Head of caudate nucleus (tissue), 42 donors: ENCODE results near the gene COX7B.
"Not testable (repeated sequence)": the region's sequence is repeated elsewhere in the genome, so short reads cannot be mapped to it uniquely, and the experiment has no call there.

ENCODE experiments used
- DNase-seq, 42 donors: peaks; one replicate each; pipeline versions ENCODE4 v3.0.0 to v3.0.0-alpha.2; 2020 to 2021; ENCODE audit warnings: mixed read lengths in 7 of 42
- intact Hi-C: fragments of 100-400 bp; cut with DNase I; formaldehyde crosslinking; loops from one replicate; pipeline ENCODE4 v1.15.0; 2022

The COX7B gene, protein sequence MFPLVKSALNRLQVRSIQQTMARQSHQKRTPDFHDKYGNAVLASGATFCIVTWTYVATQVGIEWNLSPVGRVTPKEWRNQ

DNA sequence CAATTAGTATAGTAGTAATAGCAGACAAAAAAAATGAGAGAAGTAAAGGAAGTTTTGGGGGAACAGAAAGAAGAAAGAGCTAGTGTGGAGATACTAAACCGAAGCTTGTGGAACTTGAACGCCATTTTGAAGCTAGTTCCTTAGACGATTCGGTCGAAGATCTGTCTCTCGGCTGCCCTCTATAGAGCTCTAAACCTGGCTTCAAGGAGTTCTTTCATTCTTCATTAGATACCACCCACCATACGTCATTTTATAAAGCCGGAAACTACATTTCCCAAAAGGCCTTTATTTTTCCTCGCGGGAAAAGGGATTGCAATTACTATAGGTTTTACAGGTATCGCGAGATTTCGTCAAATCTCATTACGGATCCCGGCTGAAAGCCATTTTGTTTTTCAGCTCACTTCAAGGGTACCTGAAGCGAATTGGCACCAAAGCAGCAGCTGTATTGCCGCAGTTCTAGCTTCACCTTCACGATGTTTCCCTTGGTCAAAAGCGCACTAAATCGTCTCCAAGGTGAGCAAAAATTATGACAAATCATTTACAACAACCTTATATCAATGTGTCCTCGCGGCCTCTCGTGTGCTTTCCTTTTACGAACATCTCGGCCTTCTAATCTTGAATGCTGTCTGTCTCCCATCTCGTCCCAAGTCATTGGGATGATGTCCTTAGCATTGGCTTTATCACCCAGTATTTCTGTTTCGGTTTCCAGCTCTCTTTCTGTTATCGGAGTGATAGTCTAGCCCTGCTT, at the start of gene COX7B:
Gene COX7B (plus strand): TSS at position 388 of the 748 bp plus-strand sequence. CDS start 86 bp downstream, at position 474.
- intact Hi-C loops: no loop called here
- peak in 39 of 42 donors; percentile 11 to 89 (median 66) for DNase-seq

DNA sequence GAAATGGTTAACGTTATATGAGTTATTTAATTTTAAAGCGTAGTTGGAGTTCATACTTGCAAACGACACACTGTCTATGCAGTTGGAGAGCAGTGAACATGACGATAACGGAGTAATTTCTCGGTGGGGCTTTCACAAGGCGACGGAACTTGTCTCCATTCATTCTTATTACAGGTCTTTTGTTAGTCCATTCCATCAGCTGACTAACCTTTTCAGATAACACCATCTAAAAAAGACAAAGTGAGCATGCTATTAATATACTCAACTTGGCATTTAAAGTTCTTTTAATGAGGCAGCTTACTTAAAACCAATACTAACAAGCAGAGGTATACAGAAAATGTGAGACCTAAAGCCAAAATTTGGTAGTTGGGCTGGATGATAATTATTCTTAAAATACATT, 23.9 kb upstream of the COX7B start:
- intact Hi-C loops: no loop called here

DNA sequence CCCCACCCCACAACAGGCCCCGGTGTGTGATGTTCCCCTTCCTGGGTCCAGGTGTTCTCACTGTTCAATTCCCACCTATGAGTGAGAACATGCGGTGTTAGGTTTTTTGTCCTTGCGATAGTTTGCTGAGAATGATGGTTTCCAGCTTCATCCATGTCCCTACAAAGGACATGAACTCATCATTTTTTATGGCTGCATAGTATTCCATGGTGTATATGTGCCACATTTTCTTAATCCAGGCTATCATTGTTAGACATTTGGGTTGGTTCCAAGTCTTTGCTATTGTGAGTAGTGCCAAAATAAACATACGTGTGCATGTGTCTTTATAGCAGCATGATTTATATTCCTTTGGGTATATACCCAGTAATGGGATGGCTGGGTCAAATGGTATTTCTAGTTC, 17.9 kb upstream of the COX7B start:
- DNase-seq, intact Hi-C loops: not testable (repeated sequence)

More for the DNA sequence above, 23.9 kb upstream of the COX7B start:
- no peak for DNase-seq

DNA sequence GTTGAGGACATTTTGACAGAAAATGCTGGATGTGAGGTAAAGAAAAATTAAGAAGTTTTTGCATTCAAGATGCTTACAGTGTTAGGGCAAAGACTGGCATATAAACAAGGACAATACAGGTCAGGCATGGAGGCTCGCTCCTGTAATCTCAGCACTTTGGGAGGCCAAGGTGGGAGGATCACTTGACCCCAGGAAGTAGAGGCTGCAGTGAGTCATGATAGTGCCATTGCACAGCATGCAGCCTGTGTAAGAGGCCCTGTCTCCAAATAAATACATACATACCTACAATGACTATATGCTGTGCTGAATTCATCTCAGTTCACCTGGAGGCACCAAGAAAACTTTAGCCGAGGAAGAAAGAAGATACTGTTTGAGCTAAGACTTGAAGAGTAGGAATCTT, 6.4 kb upstream of the COX7B start:
- intact Hi-C loops: no loop called here
- no peak for DNase-seq

DNA sequence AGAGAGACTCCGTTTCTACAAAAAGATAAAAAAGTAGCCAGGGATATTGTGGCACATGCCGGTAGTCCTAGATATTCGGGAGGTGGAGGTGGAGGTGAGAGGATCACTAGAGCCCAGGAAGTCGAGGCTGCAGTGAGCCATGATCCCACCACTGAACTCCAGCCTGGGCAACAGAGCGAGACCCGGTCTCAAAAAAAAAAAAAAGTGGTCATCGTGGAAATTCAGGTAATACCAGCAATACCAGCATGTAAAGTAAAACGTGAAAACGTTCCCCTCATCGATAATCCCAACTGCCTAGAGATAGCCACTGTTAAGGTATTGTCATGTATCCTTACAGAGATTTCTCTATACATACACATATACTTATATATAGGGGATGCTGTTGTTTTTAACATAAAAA, 5.6 kb upstream of the COX7B start:
- no peak for DNase-seq
- intact Hi-C loops: no loop called here

DNA sequence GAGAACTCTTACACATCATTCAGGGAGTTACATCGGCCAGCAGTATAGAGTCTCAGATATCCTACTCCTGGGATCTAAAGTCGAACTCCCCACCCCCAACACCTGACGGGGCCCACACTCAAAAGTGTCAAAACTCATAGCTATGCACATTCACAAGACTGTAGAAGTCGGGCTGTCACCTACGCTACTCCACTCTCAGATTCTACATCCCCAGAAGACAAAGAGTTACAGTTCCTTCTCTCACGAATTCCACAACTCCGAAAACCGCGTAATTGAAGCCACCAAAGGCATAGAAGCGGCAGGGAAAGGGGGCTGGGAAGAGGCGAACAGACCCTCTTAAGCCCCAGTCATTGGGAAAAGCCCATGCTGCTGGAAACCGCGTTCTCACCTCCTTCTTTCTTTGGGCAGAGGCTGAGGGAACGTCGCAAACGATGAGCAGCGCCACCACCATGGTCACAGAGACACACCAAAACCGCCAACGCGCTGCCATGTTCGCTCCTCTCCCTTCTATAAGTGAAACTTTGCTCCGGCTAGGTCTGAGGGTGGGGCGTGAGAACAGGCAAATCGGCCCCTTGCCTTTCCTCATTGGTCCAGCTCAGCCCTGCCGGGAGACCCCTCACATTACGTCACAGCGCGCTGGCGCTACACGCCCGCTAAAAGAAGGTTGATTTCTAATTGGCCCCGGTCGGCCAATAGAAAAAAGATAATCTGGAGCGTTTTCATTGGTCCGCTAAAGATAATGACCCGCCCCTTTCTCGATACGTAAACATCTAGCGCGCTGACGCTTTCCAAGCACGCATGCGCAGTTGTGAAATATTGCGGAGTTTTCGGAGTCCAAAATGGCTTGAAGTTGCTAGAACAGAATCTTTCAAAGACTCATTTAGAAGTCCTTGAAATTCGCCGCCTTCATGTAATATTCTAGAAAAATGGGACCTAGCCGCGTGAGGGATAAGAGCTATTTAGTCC, 4.1 kb upstream of the COX7B start, which contains the start of gene MAGT1:
Gene MAGT1 (minus strand): TSS at position 515 of the 966 bp plus-strand sequence. CDS start 25 bp downstream, at position 490.
- DNase-seq: peak; percentile 75 to 96 (median 90)
- intact Hi-C loops: no loop called here

DNA sequence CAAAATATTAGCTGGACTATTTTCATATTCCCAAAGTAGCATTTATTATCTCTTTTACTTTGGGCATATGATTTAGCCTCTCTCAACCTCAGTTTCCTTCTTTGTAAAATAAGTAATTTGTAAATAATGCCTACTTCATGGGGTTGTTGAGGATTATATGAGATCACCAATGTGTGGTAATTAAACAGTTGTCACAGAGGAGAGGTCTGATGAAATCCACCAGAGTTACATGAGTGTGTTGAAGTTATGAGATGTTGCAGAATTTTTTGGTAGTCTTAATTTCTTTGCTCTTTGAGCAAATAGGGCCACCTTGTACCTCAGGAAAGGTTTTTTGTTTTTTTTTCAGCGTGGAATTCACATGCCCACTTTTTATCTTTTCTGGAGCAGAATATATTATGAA, 1.4 kb downstream of the COX7B start:
- no peak for DNase-seq
- intact Hi-C loops: loop anchor here (10.0 kb wide), 2 partner anchors 124 to 376 kb away; no protein-coding TSS in a partner anchor

DNA sequence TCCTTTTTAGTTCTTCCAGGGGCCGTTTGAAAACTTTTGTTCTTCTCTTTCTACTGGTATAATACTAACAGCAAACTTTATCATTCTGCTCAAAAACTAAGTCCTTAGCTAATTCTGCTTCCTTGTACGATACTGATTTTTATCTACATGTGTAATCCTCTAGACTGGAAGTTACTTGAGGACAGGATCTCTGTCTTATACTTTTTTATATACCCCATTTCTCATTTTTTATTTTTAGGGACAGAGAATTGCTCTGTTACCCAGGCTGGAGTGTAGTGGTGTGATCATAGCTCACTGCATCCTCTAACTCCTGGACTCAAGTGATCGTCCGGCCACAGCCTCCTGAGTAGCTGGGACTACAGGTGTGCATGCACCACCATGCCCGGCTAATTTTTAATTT, 2.2 kb downstream of the COX7B start:
- DNase-seq: no peak
- intact Hi-C loops: loop anchor here (10.0 kb wide), 2 partner anchors 123 to 377 kb away; no protein-coding TSS in a partner anchor

DNA sequence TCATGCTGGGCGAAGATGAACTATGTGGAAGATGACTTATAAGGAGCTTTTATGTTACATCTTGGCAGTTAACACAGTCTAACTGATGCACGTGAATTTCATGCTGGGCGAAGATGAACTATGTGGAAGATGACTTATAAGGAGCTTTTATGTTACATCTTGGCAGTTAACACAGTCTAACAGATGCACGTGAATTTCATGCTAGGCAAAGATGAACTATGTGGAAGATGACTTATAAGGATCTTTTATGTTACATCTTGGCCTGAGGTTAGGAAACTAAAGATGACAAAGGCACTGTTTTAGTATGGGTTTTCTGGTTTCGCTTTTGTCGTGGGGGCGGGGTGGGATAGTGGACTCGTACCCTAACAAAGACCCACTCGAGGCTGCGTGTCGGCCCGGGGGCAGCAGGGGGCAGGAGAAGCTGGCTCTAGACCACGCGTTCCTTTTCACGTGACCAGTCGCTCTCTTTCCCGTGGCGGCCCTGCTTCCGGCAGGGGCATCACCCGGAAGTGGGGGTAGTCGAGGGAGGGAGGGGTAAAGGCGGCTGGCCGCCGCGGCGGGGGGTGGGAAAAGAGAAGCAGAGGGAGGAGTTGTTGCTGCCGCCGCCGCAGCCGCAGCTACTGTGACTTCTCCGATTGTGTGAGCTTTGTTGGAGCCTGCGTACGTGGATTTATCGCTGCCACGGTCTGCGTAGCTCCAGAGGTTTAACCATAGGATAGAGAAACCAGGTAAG, 11.0 kb downstream of the COX7B start, which contains the start of gene ATP7A:
Gene ATP7A (plus strand): TSS at position 586 of the 733 bp plus-strand sequence. CDS start 60,949 bp downstream, outside the sequence.
- peak; percentile 74 to 93 (median 86) for DNase-seq
- intact Hi-C loops: no loop called here

DNA sequence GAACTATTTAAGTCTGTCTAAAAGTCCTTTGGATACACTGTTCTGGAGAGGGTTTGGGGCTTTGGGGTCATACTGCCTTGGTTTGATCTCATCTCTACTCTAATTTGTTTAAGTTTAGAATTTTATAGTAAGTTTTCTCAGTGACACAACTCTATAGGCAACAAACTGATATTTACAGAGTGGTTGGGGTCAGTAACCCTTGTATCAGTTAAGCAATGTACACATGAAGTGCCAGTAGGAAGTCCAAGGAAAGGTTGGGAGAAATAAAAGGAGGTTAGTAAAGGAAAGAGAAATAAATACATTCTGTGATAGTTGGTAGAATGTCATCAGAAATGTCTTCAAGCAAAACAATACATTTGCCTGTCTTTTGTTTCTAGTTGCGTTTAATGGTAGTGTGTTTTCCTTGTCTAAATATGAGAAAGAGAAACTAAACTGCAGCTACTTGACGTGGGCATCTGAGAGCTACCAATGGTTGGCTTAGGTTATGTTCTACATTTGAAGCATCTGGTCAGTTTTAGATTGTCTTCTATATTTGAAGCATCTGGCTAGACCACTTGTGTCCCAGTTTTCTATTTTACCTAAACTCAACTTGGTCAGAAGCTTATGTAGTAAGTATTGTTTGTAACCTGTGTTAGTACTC, 18.1 kb downstream of the COX7B start:
- DNase-seq: no peak
- intact Hi-C loops: no loop called here

DNA sequence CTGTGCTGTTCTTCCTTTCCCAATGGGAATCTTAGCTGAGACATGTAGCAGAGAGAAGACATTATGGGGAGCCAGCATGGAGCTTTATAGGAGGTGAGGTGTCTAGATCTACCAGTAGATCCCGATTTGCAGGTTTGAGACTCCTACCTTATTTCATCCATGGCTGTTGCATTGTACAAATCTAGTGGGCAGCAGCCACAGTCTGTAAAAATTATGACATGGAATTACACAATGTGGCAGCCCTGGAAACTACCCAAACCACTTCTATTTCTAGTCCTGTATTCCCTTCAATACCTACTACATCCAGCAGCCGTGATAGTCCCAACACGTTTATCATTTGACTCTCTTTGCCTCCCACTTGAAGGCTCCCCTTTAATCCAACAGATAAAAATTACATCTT, 19.3 kb downstream of the COX7B start:
- no peak for DNase-seq
- intact Hi-C loops: no loop called here

DNA sequence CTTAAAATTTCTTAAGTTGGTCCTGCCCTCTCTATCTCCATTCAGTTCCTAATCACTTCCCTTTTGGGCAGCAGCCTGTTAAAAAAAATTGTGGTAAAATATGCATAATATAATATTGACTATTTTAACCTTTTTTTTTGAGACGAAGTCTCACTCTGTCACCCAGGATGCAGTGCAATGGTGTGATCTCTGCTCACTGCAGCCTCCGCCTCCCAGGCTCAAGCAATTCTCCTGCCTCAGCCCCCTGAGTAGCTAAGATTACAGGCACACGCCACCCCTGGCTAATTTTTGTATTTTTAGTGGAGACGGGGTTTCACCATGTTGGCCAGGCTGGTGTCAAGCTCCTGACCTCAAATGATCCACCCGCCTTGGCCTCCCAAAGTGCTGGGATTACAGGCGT, 20.1 kb downstream of the COX7B start:
- intact Hi-C loops, DNase-seq: not testable (repeated sequence)

DNA sequence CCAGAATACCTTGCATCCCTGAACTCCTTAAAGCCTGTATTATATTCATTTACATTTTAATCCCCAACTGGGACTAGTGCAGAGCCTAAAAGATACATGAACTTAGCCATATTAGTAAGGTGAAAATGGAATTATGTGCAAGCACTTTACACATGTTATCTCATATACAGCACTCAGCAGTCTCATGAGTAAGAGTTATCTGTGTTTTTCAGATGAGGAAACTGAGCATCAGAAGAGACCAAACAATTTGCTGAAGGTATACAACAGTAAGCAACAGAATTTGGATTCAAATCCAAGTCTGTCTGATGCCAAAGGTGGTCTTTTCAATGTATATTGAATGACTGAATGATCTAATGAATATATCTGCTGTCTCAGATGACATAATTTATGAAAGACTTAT, 23.5 kb downstream of the COX7B start:
- no peak for DNase-seq
- intact Hi-C loops: no loop called here

DNA sequence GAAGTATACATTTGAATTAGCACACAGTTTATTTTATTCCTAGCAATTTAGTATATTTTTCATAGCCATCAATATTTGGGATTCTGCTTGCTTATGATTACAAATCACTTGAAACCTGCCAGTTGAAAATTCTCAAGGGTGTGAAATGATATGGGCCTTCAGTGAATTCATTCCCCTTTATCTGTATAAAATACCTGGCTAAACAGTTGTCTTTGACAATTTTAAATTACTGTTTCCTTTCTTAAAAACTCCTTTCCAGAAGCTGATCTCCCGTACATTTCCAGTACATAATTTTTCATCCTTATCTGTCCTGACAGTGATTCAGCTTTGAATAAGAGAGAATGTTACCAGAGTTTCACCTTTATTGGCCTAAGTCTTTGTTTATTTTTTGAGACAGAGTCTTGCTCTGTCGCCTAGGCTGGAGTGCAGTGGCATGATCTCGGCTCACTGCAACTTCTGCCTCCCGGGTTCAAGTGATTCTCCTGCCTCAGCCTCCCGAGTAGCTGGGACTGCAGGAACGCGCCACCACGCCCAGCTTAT, 25.1 kb downstream of the COX7B start:
- intact Hi-C loops: no loop called here
- DNase-seq: no peak

DNA sequence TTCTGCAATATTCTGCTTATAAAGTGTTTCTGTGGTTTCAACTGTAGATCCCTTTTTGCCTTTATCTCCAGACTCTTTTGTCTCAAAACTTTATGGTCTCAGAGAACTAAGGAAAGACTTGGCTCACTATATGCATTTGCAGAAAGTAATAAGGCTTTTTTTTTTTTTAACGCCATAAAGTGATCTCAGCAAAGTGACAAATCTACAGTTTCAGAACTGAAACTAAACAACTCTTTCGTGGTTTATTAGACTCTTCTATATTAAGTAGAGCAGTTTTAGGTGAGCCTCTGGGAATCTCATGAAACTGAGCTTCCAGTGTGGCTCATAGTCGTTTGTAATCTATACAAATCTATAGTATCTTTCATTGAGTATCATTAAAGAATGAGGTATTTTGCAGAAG, 26.5 kb downstream of the COX7B start:
- no peak for DNase-seq
- intact Hi-C loops: no loop called here

DNA sequence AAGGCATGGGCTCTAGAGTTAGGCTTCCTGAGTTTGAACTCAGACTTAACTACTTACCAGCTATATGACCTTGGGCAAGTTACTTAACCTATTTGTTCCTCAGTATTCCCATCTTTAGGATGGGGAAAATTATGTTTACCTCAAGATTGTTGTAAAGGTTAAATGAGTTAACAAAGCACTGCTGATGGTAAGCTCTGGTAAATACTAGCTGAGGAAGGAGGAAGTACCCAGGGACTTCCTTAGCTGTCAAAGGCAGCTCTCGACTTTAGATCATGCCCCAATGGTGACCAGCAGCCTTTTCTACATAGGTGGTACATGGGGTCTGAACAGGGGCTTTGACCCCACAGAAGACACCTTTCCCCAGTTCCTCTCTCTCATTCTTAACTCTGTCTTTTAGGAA, 31.3 kb downstream of the COX7B start:
- intact Hi-C loops: no loop called here
- DNase-seq: no peak

DNA sequence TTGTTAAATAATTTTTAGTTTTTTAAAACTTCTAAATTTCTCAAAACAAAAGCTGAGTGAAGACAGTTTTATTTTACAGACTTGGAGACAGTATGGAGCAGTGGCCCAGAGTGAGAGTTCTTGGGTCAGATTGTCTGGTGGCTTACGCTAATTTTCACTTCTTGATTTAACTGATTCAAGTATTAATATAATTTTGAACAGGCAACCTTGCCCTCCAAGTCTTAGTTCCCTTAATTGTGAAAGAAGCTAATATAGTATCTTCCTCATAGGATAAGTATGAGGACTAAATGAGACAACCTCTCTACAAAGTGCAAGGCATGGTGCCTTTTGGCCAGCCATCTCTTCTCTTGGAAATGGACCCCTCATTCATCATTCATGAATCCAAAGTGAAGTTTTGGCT, 36.6 kb downstream of the COX7B start:
- no peak for DNase-seq
- intact Hi-C loops: no loop called here

DNA sequence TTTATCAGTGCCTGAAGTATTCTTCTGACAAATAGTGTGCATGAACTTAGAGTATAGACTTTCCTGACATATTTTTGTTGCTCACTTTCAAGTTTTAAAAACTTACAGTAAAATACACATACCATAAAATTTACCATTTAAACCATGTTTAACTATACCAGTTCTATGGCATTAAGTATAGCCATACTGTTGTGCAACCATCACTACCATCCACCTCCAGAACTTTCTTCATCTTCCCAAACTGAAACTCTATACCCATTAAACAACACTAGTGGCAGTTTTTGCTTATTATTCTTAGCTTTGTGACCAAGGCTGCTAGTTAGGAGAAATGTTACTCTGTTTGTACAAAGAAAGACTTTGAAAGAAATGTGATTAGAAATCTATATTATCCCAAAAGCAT, 37.0 kb downstream of the COX7B start:
- intact Hi-C loops: no loop called here
- no peak for DNase-seq
